Subcutaneous abdominal adipose tissue (tissue), 5 donors: Measurements from ENCODE around the gene TWIST2.

Experiments
- H3K27ac ChIP-seq: one replicate; pipeline ENCODE4 v1.7.0; 2013; ENCODE audit warnings: low read depth, mild to moderate bottlenecking, inconsistent platforms, low read length, moderate library complexity
- H3K27me3 ChIP-seq, 5 donors: one replicate each; pipeline ENCODE4 v1.7.0; 2013; ENCODE audit warnings: low read length in 5 of 5, inconsistent platforms in 1 of 5; ENCODE audit not compliant: control insufficient read depth in 5 of 5, insufficient read depth in 4 of 5
- H3K36me3 ChIP-seq, 5 donors: one replicate each; pipeline ENCODE4 v1.7.0; 2013; ENCODE audit warnings: low read length in 5 of 5; ENCODE audit not compliant: control insufficient read depth in 5 of 5, insufficient read depth in 5 of 5
- H3K4me1 ChIP-seq, 5 donors: one replicate each; pipeline ENCODE4 v1.7.0; 2013; ENCODE audit warnings: low read length in 5 of 5, mild to moderate bottlenecking in 3 of 5, moderate library complexity in 1 of 5; ENCODE audit not compliant: control insufficient read depth in 5 of 5, insufficient read depth in 5 of 5
- H3K4me3 ChIP-seq, 5 donors: one replicate each; pipeline ENCODE4 v1.7.0; 2013; ENCODE audit warnings: low read length in 5 of 5, low read depth in 1 of 5
- H3K9ac ChIP-seq, 5 donors: one replicate each; pipeline ENCODE4 v1.7.0; 2013; ENCODE audit warnings: low read length in 5 of 5, mild to moderate bottlenecking in 4 of 5, moderate library complexity in 3 of 5
- H3K9me3 ChIP-seq, 5 donors: one replicate each; pipeline ENCODE4 v1.7.0; 2013; ENCODE audit warnings: low read length in 5 of 5; ENCODE audit not compliant: control insufficient read depth in 5 of 5
- donor health status: healthy.
- donor health status: healthy.
- donor health status: healthy.
- donor health status: healthy.
- donor health status: healthy.

Gene TWIST2

DNA sequence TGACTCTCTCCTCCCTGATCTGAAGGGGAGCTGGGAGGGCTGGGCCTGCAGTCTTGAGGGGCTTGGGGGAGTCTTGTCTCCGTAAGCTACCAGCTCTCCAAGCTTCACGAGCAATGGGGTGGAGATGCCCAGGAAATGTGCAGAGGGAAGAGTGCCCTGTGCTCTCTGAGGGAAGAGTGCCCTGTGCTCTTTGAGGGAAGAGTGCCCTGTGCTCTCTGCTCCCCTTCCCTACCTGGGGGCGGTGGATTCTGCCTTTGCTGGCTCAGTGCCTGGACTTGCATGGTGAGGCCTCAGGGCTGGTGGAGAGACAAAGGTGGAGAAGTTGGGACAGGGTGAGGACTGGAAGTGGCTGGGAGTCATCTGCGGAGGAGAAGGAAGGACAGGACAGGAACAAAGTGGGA is 72.7 kb downstream of the TWIST2 start:
- Histone ChIP-seq H3K27me3 (no peaks in the 10 kb centered on the region), H3K9ac (no peak overlapping the region), H3K9me3 (peaks cover 0 to 2% (median 0%) of the 10 kb centered on the region in 5 donors), H3K4me1 (peaks cover 0 to 3% (median 0%) of the 10 kb centered on the region in 5 donors), H3K27ac (no peak overlapping the region), H3K4me3 (no peak overlapping the region), H3K36me3 (no peaks in the 10 kb centered on the region)

GRCh38 chr2:238921259-238921658 is 73.4 kb downstream of the TWIST2 start:
- H3K36me3 ChIP-seq: no peaks in the 10 kb centered on the region
- no peaks in the 10 kb centered on the region for H3K27me3 ChIP-seq
- H3K9ac ChIP-seq: no peak overlapping the region
- H3K4me1 ChIP-seq: no peaks in the 10 kb centered on the region
- no peak overlapping the region for H3K4me3 ChIP-seq
- no peaks in the 10 kb centered on the region for H3K9me3 ChIP-seq
- no peak overlapping the region for H3K27ac ChIP-seq

- Histone ChIP-seq H3K4me3 (no peak overlapping the region), H3K4me1 (no peaks in the 10 kb centered on the region), H3K27ac (no peak overlapping the region), H3K36me3 (no peaks in the 10 kb centered on the region), H3K9ac (no peak overlapping the region), H3K9me3 (no peaks in the 10 kb centered on the region), H3K27me3 (peaks cover 0 to 4% (median 0%) of the 10 kb centered on the region in 5 donors)
Observed at GRCh38 chr2:238921681-238922319, 73.9 kb downstream of the TWIST2 start.

- H3K9ac ChIP-seq: no peak overlapping the region
- H3K4me1 ChIP-seq: no peaks in the 10 kb centered on the region
- H3K9me3 ChIP-seq: no peaks in the 10 kb centered on the region
- H3K36me3 ChIP-seq: no peaks in the 10 kb centered on the region
- no peak overlapping the region for H3K4me3 ChIP-seq
- H3K27ac ChIP-seq: no peak overlapping the region
- peaks cover 0 to 6% (median 0%) of the 10 kb centered on the region in 5 donors for H3K27me3 ChIP-seq
Observed at GRCh38 chr2:238922435-238922834, 74.5 kb downstream of the TWIST2 start.

GRCh38 chr2:238924032-238924431 is 76.1 kb downstream of the TWIST2 start:
- Histone ChIP-seq H3K27me3 (peaks cover 0 to 8% (median 0%) of the 10 kb centered on the region in 5 donors), H3K4me3 (no peak overlapping the region), H3K36me3 (no peaks in the 10 kb centered on the region), H3K9me3 (no peaks in the 10 kb centered on the region), H3K9ac (no peak overlapping the region), H3K4me1 (peaks cover 0 to 3% (median 2%) of the 10 kb centered on the region in 5 donors), H3K27ac (no peak overlapping the region)

DNA sequence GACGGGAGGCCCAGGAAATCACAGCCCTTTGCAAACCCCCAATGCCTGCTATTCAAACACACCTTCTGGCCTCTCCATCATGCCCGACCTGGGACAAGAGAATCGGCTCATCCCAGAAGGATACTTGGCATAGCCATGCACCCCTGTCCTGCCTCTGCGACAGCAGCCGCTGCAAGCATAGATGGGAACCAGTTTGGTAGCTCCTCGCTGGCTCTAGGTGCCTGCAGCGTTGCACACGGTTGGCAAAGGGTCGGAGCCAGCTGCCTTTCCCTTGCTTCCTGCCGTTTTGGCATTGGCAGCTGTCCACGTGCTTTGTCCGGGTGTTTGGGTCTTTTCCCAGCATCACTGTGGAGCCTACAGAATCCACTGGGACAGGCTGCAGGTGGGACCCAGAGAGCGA is 76.9 kb downstream of the TWIST2 start:
- Histone ChIP-seq H3K9me3 (no peaks in the 10 kb centered on the region), H3K9ac (no peak overlapping the region), H3K27me3 (peaks cover 0 to 10% (median 0%) of the 10 kb centered on the region in 5 donors), H3K27ac (no peak overlapping the region), H3K4me3 (no peak overlapping the region), H3K4me1 (peaks cover 3 to 10% (median 8%) of the 10 kb centered on the region in 5 donors), H3K36me3 (no peaks in the 10 kb centered on the region)

- no peaks in the 10 kb centered on the region for H3K36me3 ChIP-seq
- no peak overlapping the region for H3K27ac ChIP-seq
- no peaks in the 10 kb centered on the region for H3K9me3 ChIP-seq
- H3K4me3 ChIP-seq: no peak overlapping the region
- peaks cover 0 to 10% (median 0%) of the 10 kb centered on the region in 5 donors for H3K27me3 ChIP-seq
- peaks cover 6 to 14% (median 13%) of the 10 kb centered on the region in 5 donors for H3K4me1 ChIP-seq
- H3K9ac ChIP-seq: no peak overlapping the region
Observed at GRCh38 chr2:238925281-238925680, 77.4 kb downstream of the TWIST2 start.

DNA sequence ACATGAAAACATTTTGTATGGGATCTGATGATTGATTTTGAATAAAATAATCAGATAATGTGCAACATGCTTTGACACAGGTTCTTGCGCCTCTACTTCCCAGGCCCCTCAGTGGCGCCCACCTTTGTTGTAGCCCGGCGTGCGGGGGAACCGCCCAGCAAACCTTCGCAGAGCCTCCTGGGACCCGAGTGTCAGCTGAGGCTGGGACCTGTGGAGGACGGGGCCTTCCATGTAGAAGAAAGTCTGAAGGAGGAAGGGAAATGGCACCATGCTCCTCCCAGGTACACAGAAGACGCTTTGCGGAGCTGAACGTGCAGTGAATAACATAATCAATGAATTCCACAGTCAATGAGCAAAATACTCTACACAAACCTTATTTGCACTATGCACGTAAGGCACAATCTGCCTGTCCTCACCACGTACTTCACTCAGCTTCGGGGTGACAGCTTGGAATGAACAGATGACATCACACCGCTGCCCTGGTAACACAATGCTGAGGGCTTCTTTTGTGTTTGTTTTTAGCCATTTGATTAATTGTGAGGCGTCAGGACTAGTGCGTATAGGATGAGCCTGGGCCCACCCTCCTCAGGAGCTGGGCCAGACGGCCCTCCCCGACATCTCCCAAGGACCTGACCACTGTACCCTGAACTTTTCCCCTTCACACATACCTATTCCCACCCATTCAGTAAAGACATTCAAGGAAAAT is 78.1 kb downstream of the TWIST2 start:
- H3K27me3 ChIP-seq: peaks cover 0 to 10% (median 0%) of the 10 kb centered on the region in 5 donors
- no peaks in the 10 kb centered on the region for H3K36me3 ChIP-seq
- H3K4me1 ChIP-seq: peaks cover 6 to 17% (median 14%) of the 10 kb centered on the region in 5 donors
- H3K9ac ChIP-seq: no peak overlapping the region
- H3K9me3 ChIP-seq: no peaks in the 10 kb centered on the region
- no peak overlapping the region for H3K4me3 ChIP-seq
- no peak overlapping the region for H3K27ac ChIP-seq

DNA sequence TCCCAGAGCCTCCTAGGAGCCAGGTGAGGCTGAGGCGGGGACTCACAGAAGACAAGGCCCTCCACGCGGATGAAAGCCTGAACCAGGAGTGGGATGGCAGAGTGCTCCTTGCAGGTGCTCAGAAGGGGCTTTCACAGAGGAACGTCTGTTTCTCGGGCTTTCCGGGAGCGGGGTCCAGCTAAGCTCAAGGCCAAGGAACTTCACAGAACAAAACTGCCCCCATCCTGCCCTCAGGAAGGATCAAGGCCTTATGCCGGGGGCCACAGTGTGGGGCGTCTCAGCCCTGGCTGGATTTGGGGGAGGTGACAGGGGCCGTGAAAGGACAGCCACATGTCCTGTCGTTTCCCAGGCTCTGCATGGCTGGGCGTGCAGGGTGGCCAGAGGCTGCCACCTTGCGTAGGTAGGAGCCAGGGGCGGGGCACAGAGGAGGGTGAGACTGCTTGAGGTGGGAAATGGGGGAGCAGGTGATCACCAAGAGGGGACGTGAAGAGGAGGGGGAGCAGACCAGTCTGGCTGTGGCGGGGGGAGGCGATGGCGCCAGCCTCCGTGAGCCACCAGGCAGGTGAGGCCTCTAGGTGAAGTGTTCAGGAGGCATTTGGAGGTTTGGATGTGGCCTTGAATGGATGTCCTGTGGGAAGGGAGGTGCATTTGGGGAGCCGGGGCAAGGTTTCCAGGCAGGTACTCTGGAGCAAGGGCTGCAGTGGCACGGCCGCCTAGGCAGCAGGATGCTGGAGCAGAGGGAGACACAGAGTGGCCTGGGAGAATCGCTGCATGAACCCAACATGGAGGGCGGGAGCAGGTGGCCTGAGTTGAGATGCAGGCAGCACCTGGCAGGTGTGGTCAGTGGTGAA is 79.1 kb downstream of the TWIST2 start:
- H3K9me3 ChIP-seq: no peaks in the 10 kb centered on the region
- no peak overlapping the region for H3K4me3 ChIP-seq
- peaks cover 0 to 10% (median 0%) of the 10 kb centered on the region in 5 donors for H3K27me3 ChIP-seq
- H3K36me3 ChIP-seq: no peaks in the 10 kb centered on the region
- no peak overlapping the region for H3K27ac ChIP-seq
- H3K9ac ChIP-seq: no peak overlapping the region
- H3K4me1 ChIP-seq: peaks cover 6 to 17% (median 14%) of the 10 kb centered on the region in 5 donors
